Stimulated activated CD4-positive, alpha-beta T cell treated with anti-CD3 and anti-CD28 coated beads, Interleukin-12 subunit alpha, Interleukin-12 subunit beta, amount 100 ng/mL, for 48 hours (primary cell): ENCODE results near the gene AADACL4.
"Not testable (repeated sequence)": the region's sequence is repeated elsewhere in the genome, so short reads cannot be mapped to it uniquely, and the experiment has no call there.

Experiments
- DNase-seq, 3 donors: peaks; one replicate each; pipeline ENCODE4 v3.0.0-alpha.2; 2020; ENCODE audit warnings: low read depth in 2 of 3, low spot score in 1 of 3

The AADACL4 gene

DNA sequence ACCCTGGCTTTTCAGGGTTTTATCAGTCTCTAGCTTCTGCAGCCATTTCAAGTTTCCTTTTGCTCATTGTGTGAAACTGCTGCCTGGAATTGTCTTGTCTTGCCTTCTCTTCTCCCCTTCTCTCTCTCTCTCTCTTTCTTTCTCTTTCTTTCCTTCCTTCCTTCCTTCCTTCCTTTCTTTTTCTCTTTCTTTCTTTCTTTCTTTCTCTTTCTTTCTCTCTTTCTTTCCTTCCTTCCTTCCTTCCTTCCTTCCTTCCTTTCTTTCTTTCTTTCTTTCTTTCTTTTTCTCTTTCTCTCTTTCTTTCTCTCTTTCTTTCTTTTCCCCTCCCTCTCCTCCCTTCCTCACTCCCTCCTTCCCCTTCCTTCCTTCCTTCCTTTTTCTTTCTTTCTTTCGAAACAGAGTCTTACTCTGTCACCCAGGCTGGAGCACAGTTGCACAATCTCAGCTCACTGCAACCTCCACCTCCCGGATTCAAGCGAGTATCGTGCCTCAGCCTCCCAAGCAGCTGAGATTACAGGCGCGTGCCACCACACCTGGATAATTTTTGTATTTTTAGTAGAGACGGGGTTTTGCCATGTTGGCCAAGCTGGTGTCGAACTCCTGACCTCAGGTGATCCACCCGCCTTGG, 14.1 kb downstream of the AADACL4 start:
- DNase-seq: not testable (repeated sequence)

GRCh38 chr1:12658531-12659453, 14.9 kb downstream of the AADACL4 start:
- DNase-seq: peak; percentile 53 to 64 (median 59)

DNA sequence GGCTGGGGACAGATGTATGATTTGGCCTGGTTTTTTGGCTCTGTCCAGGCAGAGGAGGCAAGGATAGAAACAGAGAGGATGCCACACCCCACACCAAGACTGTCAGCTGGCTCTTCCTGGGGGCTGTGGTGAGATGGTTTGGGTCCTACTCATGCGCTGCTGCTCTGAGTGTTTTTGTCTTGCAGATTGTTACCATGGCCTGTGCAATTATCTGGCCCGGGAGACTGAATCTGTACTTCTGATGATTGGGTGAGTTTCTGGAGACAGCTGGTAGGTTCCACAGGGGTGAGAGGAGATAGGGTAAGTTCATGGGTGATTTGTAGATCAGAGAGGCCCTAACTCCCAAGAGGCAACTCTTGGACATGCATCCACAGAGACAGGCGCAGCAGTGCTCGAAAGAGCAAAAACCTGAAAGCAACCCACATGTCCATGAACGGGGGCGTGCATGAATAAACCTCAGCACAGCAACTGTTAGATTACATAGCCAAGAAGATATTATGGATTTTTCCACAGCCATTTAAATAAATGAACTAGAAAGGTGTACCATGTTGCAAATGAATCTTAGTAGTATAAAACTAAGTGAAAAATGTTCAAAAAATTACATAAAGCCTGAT, 17.8 kb downstream of the AADACL4 start:
- no peak for DNase-seq

- DNase-seq: no peak
These were observed 18.7 kb downstream of the AADACL4 start for GRCh38 chr1:12662556-12662955.

DNA sequence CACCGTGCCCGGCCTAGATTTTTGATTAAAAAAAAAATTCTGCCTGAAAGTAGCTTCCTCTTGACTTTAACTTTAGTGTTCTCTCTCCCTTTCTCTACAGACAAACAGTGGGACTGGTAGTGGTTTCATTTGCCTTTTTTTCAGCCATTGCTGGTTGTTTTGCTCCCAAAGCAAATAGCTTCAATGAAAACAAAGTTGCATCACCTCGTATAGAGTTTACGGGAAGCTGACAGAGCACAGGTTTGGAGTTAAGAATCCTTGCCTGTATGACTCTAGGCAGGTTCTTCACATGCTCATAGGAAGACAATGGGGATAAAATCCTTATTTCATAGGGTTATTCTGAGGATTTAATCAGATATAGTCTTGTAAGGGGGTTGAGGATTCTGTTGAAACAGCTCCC, 21.6 kb downstream of the AADACL4 start:
- no peak for DNase-seq

DNA sequence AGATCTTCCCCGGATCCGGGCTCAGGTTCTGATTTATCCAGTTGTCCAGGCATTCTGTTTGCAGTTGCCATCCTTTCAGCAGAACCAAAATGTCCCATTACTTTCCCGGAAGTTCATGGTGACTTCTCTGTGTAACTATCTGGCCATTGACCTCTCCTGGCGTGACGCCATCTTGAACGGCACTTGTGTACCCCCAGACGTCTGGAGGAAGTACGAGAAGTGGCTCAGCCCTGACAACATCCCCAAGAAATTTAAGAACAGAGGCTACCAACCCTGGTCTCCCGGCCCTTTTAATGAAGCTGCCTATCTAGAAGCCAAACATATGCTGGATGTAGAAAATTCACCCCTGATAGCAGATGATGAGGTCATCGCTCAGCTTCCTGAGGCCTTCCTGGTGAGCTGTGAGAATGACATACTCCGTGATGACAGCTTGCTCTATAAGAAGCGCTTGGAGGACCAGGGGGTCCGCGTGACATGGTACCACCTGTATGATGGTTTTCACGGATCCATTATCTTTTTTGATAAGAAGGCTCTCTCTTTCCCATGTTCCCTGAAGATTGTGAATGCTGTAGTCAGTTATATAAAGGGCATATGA, 22.4 kb downstream of the AADACL4 start:
- no peak for DNase-seq

DNA sequence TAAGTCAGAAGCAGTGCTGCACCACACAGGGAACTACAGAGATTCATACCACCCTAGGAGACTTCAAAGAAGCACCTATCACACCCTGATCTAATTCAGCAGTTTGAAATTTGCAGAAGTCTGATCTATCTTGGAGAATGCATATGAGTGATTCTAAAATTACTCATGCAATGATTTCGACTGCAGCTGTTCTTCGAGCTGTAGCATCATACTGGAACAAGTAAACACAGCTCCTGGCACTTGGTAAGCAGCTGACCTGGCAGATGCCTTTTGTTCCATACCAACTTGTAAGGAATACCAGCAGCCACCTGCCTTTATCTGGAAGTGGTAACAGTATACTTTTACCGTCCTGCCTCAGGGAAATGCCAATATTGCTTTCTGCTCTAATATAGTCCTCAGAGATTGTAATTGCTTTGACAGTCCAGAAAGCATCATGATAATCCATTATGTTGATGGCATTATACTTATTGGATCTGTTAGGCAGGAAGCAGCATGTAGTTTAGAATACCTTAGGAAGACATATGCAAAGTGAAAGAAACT, 25.7 kb downstream of the AADACL4 start:
- DNase-seq: no peak

DNA sequence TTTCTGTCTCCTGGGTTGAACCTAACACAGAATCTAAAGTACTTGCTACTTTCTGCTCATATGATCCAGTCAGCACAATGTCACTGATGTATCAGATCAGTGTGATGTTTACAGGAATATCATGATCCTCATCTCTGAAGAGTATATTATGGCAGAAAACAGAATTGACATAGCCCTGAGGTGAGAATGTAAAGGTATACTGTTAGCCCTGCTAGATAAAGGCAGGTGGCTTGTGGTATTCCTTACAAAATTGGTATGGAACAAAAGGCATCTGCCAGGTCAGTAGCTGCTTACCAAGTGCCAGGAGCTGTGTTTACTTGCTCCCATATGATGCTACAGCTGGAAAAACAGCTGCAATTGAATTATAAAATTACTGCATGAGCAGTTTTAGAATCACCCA, 30.5 kb downstream of the AADACL4 start:
- no peak for DNase-seq

- DNase-seq: not testable (repeated sequence)
These were observed 32.2 kb downstream of the AADACL4 start for GRCh38 chr1:12676122-12676521.

DNA sequence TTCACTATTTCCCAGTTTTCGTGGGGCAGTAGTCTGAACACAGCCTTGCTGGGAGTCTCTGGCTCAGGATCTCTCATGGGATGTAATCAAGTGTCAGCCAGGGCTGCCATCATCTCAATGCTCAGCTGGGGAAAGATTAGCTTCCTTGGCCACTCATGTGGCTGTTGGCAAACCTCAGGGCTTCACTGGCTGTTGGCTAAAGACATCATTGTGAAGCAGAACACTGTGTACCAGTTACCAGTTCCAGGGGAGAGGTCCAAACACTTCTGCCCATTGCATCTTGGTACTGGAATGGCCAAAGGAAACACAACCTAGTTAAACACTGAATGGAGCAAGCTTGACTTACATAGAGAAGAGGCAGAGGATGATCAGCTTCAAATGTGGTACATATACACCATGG, 33.7 kb downstream of the AADACL4 start:
- no peak for DNase-seq

GRCh38 chr1:12678350-12678749, 34.5 kb downstream of the AADACL4 start:
- no peak for DNase-seq

DNA sequence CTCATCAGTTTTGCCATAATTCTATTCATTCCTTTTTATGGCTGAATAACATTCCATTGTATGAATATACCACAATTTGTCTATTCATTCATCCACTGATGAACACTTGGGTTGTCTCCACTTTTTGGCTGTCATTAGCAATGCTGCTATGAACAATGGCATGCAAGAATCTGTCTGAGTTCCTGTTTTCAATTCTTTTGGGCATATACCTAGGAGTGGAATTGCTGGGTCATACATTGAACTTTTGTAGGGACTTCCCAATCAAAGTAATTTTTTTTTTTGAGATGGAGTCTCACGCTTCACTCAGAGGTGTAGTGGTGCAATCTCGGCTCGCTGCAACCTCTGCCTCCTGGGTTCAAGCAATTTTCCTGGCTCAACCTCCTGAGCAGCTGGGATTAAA, 34.9 kb downstream of the AADACL4 start:
- no peak for DNase-seq

DNA sequence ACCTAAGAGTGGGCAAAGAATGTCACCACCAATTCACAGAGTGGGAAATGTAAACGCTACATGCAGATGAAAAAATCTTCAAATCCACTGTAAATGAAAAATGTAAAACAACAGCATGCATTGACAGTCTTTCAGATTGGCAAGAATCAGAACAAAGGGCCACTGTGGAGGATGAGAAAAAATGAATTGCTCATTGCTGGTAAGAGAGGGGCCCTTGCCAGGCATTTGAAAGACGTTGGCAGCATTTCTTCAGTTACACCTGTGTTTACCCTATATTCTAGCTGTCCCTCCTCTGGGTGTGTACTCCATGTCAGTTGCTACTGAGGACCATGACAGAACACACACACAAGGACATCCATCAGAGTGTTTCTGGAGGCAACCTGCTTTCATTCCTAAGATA, 46.3 kb downstream of the AADACL4 start:
- no peak for DNase-seq

- no peak for DNase-seq
These were observed 49.3 kb downstream of the AADACL4 start for GRCh38 chr1:12692967-12693782.

- no peak for DNase-seq
These were observed 52.8 kb downstream of the AADACL4 start for GRCh38 chr1:12696658-12697057.

GRCh38 chr1:12697397-12697796, 53.5 kb downstream of the AADACL4 start:
- no peak for DNase-seq

DNA sequence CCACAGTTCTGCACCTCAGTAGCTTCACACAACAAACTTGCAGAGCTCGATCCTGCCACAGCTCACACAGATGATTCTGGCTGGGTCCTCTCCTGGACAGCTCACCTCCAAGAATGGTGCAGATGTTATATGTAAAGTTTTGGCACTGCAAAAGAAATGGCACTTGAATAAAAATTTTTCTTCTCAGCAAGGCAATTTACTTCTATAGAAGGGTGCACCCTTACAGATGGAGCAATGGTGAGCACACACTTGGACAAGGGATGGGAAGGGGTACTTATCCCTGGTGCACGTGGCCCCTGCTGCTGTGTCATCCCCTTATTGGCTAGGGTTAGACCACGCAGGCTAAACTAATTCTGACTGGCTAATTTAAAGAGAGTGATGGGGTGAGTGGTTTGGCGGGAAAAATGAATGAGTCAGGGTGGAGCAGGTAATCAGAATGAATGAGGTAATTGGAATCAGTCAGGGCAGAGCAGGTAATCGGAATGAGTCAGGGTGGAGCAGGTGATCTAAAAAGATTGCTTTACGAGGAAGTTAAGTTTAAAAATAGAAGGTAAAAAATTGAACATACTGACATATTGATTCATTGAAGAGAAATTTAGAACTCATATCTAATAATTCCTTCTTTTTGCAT, 60.1 kb downstream of the AADACL4 start:
- no peak for DNase-seq

GRCh38 chr1:12706061-12706460, 62.2 kb downstream of the AADACL4 start:
- DNase-seq: no peak

- DNase-seq: no peak
These were observed 64.7 kb downstream of the AADACL4 start for GRCh38 chr1:12708396-12709090.

DNA sequence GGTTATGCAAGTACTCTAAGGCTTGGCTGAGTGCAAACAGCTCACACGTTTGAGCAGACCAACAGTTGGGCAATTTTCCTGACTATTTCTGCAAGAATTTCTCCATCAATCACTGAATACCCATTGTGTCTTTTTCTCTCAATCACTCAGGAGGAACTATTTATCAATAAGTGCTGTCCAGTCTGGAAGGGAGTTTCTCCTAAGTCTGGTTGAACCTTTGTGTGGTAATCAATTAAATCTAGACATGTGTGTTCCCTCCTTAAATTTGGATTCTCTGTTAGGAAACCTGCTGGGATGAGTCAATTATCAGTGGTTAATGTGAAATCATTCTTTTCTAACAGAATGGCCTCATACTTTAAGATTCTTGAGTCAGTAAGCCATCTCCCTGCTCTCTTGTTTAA, 65.2 kb downstream of the AADACL4 start:
- DNase-seq: no peak
